Activated gamma-delta T cell treated with anti-CD3 and anti-CD28 coated beads, Interleukin-2, amount 50 U/mL, for 16 hours (primary cell): ENCODE measurements around the gene C1QTNF7.
A peak's percentile ranks its signal among the peaks of the same experiment; 100 is the strongest.

Source experiments
- DNase-seq: peaks from one replicate; pipeline ENCODE4 v3.0.0-alpha.2; 2020; ENCODE audit warnings: low read depth

Gene C1QTNF7

GRCh38 chr4:15427701-15428100 is at the start of gene C1QTNF7:
Gene C1QTNF7 (plus strand): TSS chr4:15428033. CDS start chr4:15435744, 7,711 bp downstream.
- DNase-seq, result no peak

GRCh38 chr4:15378062-15378461 is 49.8 kb upstream of the C1QTNF7 start:
- DNase-seq, result no peak

GRCh38 chr4:15378493-15378892 is 49.3 kb upstream of the C1QTNF7 start:
- no peak for DNase-seq

- no peak for DNase-seq
Observed at GRCh38 chr4:15381806-15382338, 46.0 kb upstream of the C1QTNF7 start.

- DNase-seq, result no peak
Observed at GRCh38 chr4:15382669-15383273, 45.1 kb upstream of the C1QTNF7 start.

GRCh38 chr4:15385515-15385914 is 42.3 kb upstream of the C1QTNF7 start:
- DNase-seq, result no peak

- no peak for DNase-seq
Observed at GRCh38 chr4:15385928-15386327, 41.9 kb upstream of the C1QTNF7 start.

GRCh38 chr4:15390494-15390893 is 37.3 kb upstream of the C1QTNF7 start:
- no peak for DNase-seq

- DNase-seq, result no peak
Observed at GRCh38 chr4:15392053-15392805, 35.6 kb upstream of the C1QTNF7 start.

- no peak for DNase-seq
Observed at GRCh38 chr4:15395311-15395710, 32.5 kb upstream of the C1QTNF7 start.

GRCh38 chr4:15396157-15396800 is 31.6 kb upstream of the C1QTNF7 start:
- DNase-seq, result peak; percentile 24

- DNase-seq, result no peak
Observed at GRCh38 chr4:15398001-15398400, 29.8 kb upstream of the C1QTNF7 start.

GRCh38 chr4:15398732-15399131 is 29.1 kb upstream of the C1QTNF7 start:
- no peak for DNase-seq

GRCh38 chr4:15400226-15400625 is 27.6 kb upstream of the C1QTNF7 start:
- DNase-seq, result no peak

GRCh38 chr4:15400981-15401671 is 26.7 kb upstream of the C1QTNF7 start:
- DNase-seq, result no peak

- no peak for DNase-seq
Observed at GRCh38 chr4:15402146-15402545, 25.7 kb upstream of the C1QTNF7 start.

- DNase-seq, result no peak
Observed at GRCh38 chr4:15402974-15403373, 24.9 kb upstream of the C1QTNF7 start.

GRCh38 chr4:15405018-15405417 is 22.8 kb upstream of the C1QTNF7 start:
- no peak for DNase-seq

GRCh38 chr4:15410750-15411149 is 17.1 kb upstream of the C1QTNF7 start:
- DNase-seq, result peak; percentile 1

- DNase-seq, result no peak
Observed at GRCh38 chr4:15412461-15412860, 15.4 kb upstream of the C1QTNF7 start.

- no peak for DNase-seq
Observed at GRCh38 chr4:15413010-15413622, 14.7 kb upstream of the C1QTNF7 start.

- DNase-seq, result no peak
Observed at GRCh38 chr4:15413623-15414019, 14.2 kb upstream of the C1QTNF7 start.
